Mucosa of stomach (tissue), 1 donor: ENCODE data around the gene MYO18A.

ENCODE experiments used
- H3K27me3 ChIP-seq: one replicate; pipeline ENCODE4 v1.7.0; 2013; ENCODE audit warnings: mild to moderate bottlenecking, low read length; ENCODE audit not compliant: control insufficient read depth, insufficient read depth
- H3K36me3 ChIP-seq: one replicate; pipeline ENCODE4 v1.7.0; 2013; ENCODE audit warnings: low read length; ENCODE audit not compliant: control insufficient read depth, insufficient read depth
- H3K4me1 ChIP-seq: one replicate; pipeline ENCODE4 v1.7.0; 2013; ENCODE audit warnings: mild to moderate bottlenecking, low read length; ENCODE audit not compliant: control insufficient read depth, insufficient read depth
- H3K4me3 ChIP-seq: one replicate; pipeline ENCODE4 v1.7.0; 2013; ENCODE audit warnings: low read length
- H3K9ac ChIP-seq: one replicate; pipeline ENCODE4 v1.7.0; 2013; ENCODE audit warnings: mild to moderate bottlenecking, low read length, moderate library complexity
- H3K9me3 ChIP-seq: one replicate; pipeline ENCODE4 v1.7.0; 2013; ENCODE audit warnings: mild to moderate bottlenecking, low read length, moderate library complexity; ENCODE audit not compliant: control insufficient read depth
- donor health status: Pancreatic carcinoma.

MYO18A gene

DNA sequence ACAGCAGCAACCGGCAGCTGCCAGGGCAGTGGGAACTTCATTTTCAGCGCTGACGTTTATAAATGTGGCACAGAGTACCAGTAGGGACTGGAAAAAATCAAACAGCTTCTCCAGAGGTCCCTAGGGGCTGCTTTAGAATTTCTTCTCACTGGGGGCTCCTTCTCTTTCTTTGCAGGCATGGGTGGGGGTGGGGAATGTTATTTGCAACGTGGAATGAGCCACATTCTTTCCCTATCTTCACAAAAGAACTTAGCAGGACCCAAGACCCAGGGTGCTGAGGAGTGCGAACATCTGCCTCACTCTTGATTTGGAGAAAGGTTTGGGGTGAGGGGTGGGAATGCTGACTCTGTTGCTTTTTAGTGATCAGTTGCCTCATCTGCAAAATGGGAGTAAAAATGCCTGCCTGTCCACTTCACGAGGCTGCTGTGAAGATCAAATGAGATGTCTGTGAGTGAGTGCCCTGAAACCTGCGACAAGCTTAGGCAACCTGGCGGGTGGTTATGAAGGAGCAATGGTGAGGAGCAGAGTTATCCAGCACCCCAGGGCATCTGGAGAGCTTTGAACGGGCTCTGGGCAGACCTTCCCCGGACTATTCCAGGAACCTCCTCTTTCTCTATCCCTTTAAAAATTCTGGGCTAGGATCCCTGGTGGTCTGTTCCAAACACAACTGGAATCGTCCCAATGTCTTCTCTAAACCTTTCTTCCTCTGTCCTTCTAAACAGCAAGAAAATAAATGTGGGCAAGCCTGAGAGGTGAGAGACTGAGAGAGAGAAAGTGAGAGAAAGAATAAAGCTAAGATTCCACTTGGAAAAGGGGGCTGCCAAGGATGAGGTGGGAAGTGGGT lies 148.0 kb downstream of the MYO18A start:
- no peaks in the 10 kb centered on the region for H3K36me3 ChIP-seq
- peaks cover 16% of the 10 kb centered on the region for H3K27me3 ChIP-seq
- no peaks in the 10 kb centered on the region for H3K4me1 ChIP-seq
- H3K4me3 ChIP-seq, result no peak overlapping the region
- H3K9ac ChIP-seq, result no peak overlapping the region
- no peaks in the 10 kb centered on the region for H3K9me3 ChIP-seq

DNA sequence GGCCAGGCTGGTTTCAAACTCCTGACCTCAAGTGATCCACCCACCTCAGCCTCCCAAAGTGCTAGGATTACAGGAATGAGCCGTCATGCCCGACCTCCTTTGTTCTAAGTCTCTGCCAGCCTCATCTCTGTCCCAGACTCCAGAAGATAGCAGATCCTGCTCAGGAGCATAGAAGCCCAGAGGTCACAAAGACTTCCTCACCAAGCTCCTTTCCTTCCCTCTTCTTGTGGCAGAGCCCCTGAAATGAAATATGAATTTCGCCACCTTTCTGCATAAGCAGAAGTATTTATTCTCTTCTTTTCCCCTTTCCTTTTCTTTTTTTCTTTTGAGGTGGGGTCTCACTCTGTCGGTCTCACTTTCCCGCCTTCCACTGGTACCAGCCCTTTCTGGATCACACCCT lies 148.7 kb downstream of the MYO18A start:
- no peaks in the 10 kb centered on the region for H3K36me3 ChIP-seq
- H3K27me3 ChIP-seq, result peaks cover 16% of the 10 kb centered on the region
- no peaks in the 10 kb centered on the region for H3K9me3 ChIP-seq
- H3K9ac ChIP-seq, result no peak overlapping the region
- H3K4me1 ChIP-seq, result no peaks in the 10 kb centered on the region
- no peak overlapping the region for H3K4me3 ChIP-seq

DNA sequence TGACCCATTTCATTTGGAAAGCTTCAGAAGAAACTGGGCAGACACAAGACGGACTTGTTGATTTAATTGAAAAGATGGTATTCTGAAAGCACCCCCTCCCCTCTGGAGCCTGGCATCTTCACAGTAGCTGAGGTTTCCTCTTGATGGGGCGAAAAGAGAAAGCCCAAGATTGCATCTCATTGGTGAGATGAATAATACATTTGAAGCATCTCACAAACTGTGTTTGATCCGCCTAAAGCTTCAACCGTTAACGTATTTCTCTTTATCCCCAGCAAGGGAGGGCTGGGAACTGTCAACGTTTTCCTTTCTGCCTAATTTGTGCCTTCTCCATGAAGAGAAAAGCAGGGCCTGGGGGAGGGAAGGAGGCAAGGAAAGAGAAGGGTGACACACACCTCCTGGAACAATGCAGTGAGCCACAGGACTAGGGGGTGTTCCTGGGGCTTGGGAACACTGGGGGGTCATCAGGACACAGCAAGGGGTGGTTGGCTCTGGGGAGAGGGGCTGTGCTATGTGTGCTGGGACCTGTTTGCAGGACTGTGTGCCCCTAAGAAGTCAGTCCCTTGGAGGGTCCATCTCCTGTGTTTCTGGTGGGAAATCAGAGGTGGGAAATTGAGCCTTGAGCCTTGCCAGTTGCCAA lies 155.8 kb downstream of the MYO18A start:
- no peak overlapping the region for H3K9ac ChIP-seq
- H3K9me3 ChIP-seq, result no peaks in the 10 kb centered on the region
- no peaks in the 10 kb centered on the region for H3K4me1 ChIP-seq
- H3K27me3 ChIP-seq, result peaks cover 29% of the 10 kb centered on the region
- no peaks in the 10 kb centered on the region for H3K36me3 ChIP-seq
- H3K4me3 ChIP-seq, result no peak overlapping the region

DNA sequence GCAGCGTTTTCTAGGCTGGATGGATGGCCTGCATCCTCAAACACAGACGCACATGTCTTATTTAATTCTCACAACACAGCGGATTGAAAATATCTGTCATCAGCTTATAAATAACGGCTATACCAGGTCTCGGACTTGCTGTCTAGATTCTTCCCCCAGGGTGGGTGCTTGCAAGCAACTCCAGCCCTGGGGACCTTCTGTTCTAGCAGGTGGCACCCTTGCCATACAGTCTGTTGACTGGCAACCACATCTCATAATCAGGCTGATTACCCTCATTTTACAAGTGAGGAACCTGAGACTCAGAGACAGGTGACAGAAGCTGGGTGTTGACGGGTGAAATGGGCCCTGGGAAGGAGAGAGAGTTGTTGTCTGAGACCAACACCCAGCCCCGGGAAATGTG lies 158.1 kb downstream of the MYO18A start:
- Histone ChIP-seq H3K36me3 (no peaks in the 10 kb centered on the region), H3K27me3 (peaks cover 41% of the 10 kb centered on the region), H3K4me3 (no peak overlapping the region), H3K4me1 (no peaks in the 10 kb centered on the region), H3K9me3 (no peaks in the 10 kb centered on the region), H3K9ac (no peak overlapping the region)

DNA sequence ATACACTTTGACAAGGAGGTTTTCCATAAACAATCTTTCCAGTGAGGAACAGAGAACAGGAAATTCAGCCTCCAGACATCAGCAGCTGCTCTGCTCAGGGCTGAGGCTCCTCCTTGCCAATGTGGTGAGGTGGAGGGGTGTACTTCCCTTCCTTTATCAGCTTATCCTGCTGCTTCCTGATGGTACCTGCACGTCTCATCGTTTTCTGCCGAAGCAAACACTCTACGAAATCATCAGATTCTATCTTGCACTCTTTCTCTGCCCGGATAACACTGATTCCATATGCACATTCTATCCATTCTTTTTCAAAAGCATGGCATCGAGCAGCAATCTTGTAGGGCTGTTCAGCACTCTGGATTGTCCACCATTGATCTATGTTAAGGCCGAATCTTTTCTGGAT lies 159.0 kb downstream of the MYO18A start:
- H3K4me3 ChIP-seq, result no peak overlapping the region
- no peaks in the 10 kb centered on the region for H3K9me3 ChIP-seq
- no peaks in the 10 kb centered on the region for H3K36me3 ChIP-seq
- peaks cover 50% of the 10 kb centered on the region for H3K27me3 ChIP-seq
- H3K9ac ChIP-seq, result no peak overlapping the region
- H3K4me1 ChIP-seq, result no peaks in the 10 kb centered on the region
